Germinal center (tissue), 1 donor: ENCODE measurements around the gene PARD3.
"Not testable (repeated sequence)": the region's sequence is repeated elsewhere in the genome, so short reads cannot be mapped to it uniquely, and the experiment has no call there.

Experiments
- DNase-seq: peaks from one replicate; pipeline ENCODE4 v3.0.0; 2012; ENCODE audit warnings: mixed read lengths, low spot score

PARD3 gene

DNA sequence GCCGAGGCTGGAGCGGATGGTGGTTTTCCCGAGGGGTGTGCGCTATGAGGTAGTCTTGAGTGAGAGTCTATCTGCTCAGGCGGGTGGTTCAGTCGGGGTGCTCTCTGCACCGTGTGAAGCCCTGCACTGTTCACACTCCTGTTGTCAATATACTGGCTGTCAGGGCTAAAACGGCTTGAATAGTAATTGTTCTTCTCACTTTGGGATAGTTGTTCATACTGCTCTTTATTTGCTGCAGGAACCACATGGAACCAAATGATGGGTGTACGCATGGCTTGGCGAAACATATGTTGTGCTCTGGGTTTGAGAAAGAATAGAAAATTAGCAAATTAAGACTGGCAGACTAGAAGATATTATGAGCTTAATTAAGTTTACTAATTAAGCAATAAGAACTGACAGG lies 432.5 kb downstream of the PARD3 start:
- DNase-seq: no peak

DNA sequence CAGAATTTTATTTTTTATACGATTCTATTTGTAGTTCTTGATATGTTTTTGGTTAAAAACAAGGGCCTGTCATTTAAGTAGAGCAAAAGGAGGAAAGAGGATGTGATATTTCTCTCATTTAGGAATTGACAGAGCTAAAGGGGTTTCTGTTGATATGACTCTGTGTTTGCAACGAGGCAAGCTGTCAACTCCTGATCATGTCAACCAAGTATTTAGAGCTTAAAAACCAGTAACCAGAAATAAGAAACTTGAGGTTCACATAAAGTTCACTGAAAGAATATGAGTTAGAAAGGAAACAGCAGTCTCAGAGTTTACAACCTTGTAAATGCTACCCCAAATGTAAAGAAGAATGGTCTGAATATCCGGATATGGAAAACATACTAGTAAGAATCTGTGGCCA lies 434.2 kb downstream of the PARD3 start:
- DNase-seq: no peak

DNA sequence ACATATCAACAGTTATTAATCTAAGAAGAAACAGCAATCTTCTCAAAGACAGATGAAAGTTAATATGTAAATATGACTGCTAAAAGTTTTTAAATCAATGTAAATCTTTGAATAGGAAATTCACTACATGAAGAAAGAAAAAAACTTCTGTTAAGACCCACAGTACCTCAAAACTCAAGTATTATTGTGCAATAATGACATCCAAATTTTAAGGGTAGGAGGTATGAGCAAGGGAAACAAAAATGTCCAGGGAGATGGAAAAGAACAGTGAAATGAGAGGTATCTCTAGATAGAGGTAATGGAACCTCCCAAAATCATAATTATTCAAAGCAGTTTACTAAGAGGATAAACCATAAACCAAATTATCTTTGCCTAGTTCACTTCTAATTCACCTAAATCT lies 436.8 kb downstream of the PARD3 start:
- no peak for DNase-seq

DNA sequence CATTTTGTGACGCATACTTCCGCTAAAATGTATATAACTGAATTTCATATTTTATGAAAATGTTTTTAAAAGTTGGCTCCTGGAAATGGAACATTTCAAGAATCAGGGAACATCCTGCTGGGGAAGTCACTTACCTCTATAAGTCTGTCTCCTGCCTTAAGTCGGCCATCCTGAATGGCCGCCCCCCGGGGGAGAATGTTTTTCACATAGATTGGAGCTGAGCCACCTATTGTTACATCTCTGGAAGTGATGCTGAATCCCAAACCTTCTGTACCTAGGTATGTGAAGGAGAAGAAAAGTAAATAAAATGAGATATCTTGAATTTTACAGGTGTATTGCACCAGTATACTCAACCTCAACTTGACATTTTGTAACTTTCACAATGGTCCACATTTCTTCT lies 437.3 kb downstream of the PARD3 start:
- no peak for DNase-seq

DNA sequence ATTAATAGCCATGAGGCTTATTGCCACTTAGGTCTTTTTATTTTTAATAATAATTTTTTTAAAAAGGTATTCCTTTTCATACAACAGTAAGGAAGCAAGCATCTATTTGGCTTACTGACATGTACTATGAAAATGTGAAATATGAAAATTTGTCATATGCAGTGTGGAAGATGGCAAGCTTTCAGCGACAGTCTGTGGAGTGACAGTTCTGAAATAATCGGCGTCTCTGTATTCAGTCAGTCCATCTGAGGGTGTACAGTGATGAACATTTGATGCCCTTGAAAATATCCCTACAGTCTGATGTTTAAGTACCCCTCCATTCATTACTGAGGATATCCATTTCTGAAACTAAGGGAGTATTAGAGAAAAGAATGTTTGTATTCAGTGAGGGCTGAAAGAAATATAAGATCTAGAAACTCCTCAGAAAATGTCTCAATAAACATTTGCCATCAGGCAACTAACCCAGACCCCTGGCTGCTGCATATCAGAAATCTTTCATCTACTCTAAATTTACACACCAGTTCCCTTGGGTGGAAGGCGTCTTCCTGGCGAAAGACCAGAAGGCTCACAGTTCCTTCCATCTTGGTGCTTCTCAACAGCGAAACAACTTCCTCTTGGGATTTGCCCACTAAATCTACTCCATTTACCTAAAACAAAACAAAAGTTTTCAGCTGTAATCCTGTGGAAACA lies 440.6 kb downstream of the PARD3 start:
- DNase-seq: no peak

DNA sequence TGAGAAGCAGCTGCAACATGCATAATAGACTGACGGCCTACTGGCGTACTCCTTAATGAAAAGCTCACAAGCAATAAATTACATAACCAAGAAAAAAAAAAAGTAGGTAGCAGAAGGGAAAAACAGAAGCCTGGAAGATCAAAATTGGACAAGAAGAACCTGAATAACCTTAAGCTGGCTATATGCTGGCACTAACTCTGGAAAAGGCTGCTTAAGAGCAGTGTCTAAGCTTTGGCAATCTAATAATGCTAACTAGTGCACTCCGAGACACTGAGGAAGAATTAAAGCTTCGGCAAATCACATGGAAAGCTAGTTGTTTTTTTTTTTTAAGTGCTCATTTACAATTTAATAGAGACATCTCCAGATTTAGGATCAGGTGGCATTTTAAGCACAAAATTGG lies 441.9 kb downstream of the PARD3 start:
- no peak for DNase-seq

DNA sequence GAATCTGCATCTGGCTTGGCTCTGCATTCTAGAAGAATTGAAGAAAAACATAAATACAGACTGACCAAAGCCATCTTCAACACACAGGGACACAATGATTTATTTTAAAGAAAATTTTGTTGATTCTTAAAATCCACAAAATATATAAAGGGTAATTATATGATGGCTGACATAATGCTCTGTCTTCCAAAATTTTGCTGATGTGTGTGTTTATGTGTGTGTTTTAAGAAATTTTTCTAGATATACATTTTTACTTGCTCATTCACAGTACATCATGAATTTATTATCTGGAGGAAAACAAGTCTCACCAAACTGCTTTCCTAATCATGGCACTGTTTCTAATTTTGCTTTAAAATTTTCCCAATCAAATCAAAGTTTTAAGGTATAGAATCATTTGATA lies 442.6 kb downstream of the PARD3 start:
- no peak for DNase-seq

DNA sequence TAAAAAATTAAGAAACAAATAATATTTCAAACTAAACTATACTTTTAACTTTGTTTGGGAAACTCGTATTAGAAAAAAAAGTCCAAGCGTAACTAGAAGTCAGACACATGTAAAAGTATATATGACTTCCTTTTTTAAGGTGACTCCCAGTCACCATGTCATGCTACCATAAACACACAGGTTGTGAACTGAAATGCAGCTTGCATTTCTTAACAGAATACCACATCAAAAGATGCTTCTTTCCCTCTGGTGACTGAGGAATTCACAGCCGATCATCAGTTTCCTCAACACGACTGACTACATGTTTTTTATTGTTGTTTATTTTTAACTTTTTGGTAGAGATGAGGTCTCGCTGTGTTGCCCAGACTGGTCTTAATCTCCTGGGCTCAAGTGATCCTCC lies 445.0 kb downstream of the PARD3 start:
- DNase-seq: no peak

DNA sequence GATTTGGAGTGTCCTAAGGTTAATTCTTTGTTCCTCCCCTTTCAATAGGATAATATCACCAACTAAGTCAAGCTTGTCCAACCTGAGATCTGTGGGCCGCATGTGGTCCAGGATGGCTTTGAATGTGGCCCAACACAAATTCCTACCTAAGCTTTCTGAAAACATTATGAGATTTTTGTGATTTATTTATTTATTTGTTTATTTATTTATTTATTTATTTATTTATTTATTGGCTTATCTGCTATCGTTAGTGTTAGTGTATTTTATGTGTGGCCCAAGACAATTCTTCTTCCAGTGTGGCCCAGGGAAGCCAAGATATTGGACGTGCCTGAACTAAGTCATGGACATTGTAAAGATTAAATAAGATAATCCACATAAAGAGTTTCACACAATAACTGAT lies 446.0 kb downstream of the PARD3 start:
- no peak for DNase-seq

DNA sequence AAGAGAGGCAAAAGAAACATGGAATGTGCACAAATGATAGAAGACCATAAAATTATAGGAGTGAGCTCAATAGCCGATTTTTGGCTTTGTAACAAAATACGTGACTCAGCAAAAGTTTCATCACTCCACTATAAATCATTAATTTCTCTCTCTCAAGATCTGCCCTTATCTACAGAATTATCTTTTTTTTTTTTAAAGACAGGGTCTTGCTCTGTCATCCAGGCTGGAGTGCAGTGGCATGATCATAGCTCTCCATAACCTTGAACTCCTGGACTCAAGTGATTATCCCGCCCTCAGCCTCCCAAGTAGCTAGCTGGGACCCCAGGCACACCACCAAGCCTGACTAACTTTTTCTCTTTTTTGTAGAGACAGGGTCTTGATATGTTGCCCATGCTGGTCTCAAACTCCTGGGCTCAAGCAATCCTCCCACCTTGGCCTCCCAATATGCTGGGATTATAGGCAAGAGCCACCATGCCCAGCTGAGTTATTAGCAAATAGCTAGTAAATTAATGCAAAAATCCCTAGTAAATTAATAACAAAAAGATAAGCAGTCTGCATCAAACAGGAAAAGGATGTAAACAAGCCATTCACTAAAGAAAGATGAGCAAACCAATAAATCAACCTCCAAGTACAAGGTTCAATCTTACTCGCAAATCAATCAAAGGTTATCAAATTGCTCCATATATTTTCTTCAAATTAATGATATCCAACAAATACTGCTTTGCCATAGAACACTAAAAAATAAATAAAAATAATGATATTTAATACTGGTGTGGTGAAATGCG lies 450.7 kb downstream of the PARD3 start:
- DNase-seq: no peak

DNA sequence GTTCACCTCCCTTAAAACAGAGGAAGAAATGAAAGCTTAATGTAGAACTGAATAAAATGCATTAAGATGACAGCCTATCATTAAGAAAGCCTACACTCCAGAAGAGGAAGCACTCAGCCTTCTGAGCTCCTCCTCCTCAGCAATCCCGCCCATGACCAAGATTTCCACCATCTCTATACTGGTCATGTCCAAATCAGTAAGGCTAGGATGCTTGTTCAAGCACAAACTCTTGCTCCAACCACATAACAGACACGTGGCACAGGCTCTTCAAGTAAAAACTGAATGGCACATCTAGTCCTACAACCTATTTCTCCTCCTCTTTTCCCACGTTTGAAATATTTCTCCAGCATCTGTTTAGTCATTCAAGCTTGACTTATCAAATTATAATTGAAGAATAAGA lies 454.1 kb downstream of the PARD3 start:
- DNase-seq: no peak

DNA sequence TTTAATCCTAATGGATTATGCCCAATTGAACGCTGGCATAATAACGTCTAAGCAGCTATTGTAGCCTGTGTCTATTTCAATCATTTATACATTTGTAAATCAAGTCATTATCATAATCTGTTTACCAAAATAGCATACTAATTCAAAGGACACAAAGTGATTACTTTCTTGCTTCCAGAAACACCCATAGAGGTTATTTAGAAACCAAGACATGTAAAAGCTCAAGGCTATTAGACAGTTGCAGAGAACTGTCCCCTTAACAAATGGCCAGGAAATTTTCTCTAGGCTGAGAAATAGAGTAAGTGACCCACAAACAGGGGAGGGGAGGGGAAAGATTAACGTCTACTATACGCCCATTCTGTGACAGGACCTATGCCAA lies 455.7 kb downstream of the PARD3 start:
- no peak for DNase-seq

DNA sequence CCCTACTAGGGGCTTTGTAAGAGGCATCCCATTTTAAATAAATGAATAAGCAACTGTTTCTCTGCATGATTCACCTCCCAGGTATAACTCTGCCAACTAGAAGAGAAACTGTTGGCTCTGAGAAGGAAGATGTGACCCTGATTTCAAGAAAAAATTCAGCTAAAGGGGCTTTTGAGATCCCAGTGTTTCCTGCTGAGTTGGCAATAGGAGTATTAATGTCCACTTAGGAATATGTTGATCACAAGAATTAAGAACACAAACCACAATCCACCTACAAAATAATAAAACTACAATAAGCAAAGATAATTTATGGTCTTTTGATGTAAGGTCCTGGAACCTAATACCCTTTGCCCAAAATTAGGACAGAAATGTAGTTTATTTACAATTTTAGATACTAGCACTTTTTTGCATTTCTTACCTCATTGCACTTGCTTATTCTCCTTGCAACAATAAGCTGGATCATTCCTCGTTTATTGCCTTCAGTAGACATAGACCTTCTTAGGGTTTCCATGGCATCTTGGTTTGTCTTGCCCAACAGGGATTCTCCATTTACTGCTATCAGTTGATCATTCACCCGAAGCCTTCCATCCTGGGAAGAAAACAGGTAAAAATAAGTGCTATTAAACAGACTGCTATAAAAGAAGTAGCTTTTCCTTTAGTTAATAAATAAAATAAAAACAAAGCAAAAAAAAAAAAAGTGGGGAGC lies 456.2 kb downstream of the PARD3 start:
- no peak for DNase-seq

DNA sequence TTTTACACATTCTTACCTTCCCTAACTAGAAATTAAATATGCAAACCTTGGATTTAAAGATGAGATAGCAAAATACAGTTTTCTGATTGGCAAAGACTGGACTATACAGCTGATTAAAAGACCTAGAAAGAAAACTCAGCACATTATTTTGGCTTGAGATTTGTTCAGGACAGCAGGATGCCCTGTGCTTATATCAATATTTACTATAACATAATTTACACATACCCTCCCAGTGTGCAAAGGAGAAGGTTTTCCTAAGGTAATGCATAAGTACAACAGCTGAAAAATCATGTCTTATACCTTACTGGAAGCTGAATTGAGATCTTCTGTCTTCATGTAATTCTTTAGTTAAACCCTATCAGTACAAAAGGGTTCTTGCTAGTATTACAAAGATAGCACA lies 458.6 kb downstream of the PARD3 start:
- no peak for DNase-seq

DNA sequence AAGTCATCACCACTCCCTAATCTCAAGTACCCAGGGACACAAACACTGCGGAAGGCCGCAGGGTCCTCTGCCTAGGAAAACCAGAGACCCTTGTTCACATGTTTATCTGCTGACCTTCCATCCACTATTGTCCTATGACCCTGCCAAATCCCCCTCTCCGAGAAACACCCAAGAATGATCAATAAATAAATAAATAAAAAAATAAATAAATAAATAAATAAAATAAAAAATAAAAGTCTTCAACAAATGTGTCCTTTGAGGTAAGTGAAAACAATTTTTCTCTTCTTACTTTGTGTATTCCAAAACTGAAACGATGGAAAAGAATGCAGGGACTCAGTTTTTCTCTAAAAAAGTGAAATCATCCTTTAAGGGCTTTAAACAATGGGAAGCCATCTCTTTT lies 461.6 kb downstream of the PARD3 start:
- DNase-seq: not testable (repeated sequence)

DNA sequence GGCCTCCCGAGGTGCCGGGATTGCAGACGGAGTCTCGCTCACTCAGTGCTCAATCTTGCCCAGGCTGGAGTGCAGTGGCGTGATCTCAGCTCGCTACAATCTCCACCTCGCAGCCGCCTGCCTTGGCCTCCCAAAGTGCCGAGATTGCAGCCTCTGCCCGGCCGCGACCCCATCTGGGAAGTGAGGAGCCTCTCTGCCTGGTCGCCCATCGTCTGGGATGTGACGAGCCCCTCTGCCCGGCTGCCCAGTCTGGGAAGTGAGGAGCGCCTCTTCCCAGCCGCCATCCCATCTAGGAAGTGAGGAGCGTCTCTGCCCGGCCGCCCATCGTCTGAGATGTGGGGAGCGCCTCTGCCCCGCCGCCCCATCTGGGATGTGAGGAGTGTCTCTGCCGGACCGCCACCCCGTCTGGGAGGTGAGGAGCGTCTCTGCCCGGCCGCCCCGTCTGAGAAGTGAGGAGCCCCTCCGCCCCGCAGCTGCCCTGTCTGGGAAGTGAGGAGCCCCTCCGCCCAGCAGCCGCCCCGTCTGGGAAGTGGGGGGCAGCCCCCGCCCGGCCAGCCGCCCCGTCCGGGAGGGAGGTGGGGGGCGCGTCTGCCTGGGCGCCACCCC lies 462.4 kb downstream of the PARD3 start:
- not testable (repeated sequence) for DNase-seq

DNA sequence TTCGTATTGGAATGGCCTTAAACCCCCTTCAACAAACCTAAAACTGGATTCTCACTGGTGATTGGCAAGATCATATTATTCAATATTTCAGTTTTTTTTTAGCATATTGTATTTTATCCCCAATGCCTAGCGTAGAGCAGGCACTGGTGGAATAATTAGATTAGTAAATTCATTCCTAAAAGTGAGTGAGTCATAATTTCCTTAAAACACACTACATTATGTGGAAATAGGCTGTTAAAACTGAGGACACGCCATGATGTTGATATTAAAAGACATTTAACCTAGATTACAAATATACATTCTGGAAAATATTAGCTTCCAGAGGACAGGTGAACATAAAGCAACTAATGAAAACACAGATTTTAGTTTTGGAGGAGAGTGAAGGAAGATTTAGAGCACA lies 463.9 kb downstream of the PARD3 start:
- no peak for DNase-seq

DNA sequence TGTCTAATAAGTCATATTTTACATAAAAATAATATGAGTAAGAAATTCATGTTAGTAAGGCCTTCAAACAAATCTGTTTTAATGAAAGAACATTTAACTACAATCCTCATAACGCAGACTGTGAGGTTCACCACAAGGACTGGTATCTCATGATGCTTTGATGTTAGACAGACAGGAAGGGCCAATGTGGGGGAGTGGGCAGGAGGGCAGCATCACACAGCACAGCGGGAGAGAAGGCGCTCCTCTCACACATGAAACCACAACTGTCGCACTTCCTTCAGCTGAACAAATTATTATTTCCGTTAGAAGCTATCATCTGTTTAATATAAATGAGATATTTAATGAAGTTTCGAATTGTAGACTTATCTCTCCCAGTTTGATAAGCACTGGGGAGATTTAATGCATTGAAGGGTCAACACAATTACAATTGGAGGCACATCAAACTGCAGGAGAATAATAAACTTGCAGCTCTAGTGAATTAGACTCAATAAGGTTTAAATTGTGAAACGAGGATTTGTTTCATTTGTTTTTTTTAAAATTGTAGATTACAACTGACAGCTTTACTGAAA lies 466.1 kb downstream of the PARD3 start:
- no peak for DNase-seq

DNA sequence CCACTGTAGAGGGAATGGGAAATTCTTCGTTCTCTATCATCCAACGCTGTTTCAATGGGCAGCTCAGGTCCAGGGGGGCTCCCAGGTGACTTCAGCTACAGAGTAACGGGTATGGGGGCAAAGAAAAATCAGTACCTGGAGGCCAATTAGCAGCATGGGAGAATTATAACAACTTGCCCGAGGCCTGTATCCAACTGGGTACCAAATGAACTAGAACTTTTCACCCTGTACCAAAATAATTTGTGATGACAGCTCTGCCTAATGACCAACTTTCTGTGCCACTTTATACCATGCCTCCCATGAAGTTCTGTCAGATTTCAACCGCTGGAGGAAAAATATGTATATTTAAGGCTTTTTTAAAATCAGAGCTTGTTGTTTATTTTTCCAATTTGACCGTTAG lies 467.1 kb downstream of the PARD3 start:
- DNase-seq: no peak

DNA sequence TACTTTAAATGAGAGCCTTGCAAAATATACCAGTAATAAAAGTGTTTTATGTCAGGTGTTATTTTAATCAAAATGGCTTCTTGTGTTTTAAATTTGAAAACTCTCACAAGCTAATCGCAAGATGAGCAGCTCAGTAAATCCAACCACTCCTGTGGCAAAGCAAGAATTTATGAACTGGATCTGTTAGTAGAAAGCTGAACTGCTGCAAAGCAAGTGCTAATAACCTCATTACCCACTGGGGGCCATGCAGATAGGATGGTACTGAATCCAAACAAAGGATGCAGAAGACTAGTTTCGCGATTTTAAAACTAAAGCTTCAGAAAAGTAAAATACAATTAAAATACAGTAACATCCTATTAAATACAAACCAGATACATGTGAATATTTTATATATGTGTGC lies 468.0 kb downstream of the PARD3 start:
- DNase-seq: no peak

DNA sequence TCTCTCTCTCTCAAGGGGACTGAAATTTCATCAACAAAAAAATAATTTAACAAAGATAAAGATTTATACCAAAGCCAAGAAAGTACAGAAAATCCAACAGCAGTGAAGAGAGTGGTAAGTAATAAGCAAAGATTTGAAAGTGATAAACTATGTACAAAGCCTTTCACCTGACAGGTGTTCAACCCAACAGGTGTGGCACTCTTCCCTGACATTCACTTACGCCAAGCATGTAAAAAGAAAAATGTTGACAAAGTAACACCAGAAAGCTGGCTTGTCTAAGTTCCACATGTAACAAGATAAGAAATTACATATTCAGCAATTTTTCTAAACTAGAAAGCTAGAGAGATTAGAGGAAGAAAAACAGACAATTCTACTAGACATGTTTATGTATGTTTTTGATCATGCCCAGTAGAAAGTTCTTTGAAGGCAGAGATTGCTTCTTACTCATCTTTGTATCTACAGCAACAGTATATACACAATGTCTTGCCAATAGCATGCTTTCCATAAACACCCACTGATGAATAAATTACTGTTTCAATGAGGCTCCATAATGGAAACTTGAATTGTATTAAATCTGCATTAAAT lies 468.5 kb downstream of the PARD3 start:
- DNase-seq: no peak

DNA sequence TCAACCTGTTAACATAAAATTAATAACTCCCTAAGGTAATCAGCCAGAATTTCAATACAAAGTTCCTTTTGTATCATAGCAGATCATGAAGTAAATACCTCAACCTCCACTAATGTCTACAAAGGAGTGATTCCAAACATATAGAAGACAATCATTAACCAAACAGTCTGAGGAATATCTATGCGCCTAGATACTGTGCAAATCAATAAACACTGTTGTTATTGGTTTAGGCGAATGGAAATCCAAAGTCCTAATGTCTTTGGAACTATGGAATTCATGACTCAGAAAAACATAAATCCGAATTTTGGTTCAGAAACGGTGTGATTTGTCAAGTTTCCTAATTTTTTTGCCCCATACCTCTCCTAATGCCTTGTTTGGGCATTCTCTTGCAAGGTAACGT lies 469.7 kb downstream of the PARD3 start:
- DNase-seq: no peak
